CD14-positive monocyte (primary cell): Measurements from ENCODE around the gene LINC00632. TPM values are rescaled to one million over a fixed set of nuclear protein-coding genes. Genes with fewer than 3 reads are reported as not detected.

Source experiments
- DNase-seq, 3 donors: peaks; one replicate each; pipeline ENCODE4 v3.0.0-alpha.2; 2011 to 2022
- H2AFZ ChIP-seq: 2 replicates; pipeline ENCODE4 v1.6.0; 2012; ENCODE audit warnings: mild to moderate bottlenecking, low read depth, low read length, inconsistent platforms; ENCODE audit not compliant: insufficient read depth, poor library complexity, severe bottlenecking
- H3K27ac ChIP-seq, 2 donors: 1 replicate in 1 of 2; 2 replicates in 1 of 2; pipeline ENCODE4 v1.5.1; 2012 to 2013; ENCODE audit warnings: low read length in 2 of 2, control low read depth in 1 of 2, inconsistent platforms in 1 of 2, low read depth in 1 of 2, mild to moderate bottlenecking in 1 of 2
- H3K27me3 ChIP-seq, 2 donors: one replicate each; pipeline versions ENCODE4 v1.6.0 to v1.6.1; 2011 to 2013; ENCODE audit warnings: low read length in 2 of 2; ENCODE audit not compliant: control insufficient read depth in 2 of 2, insufficient read depth in 2 of 2
- H3K36me3 ChIP-seq, 2 donors: replicated peaks in 1 of 2; 1 replicate in 1 of 2; 2 replicates in 1 of 2; pipeline versions ENCODE4 v1.5.1 to v1.6.1; 2012 to 2013; ENCODE audit warnings: low read length in 2 of 2, control low read depth in 1 of 2, inconsistent platforms in 1 of 2, mild to moderate bottlenecking in 1 of 2; ENCODE audit not compliant: insufficient read depth in 2 of 2, control insufficient read depth in 1 of 2
- H3K4me1 ChIP-seq, 2 donors: 1 replicate in 1 of 2; 2 replicates in 1 of 2; pipeline versions ENCODE4 v1.5.1 to v1.6.1; 2012 to 2013; ENCODE audit warnings: low read length in 2 of 2, control low read depth in 1 of 2, inconsistent platforms in 1 of 2, mild to moderate bottlenecking in 1 of 2, moderate library complexity in 1 of 2; ENCODE audit not compliant: insufficient read depth in 2 of 2, control insufficient read depth in 1 of 2
- H3K4me2 ChIP-seq: replicated peaks from 2 replicates; pipeline ENCODE3; 2012; ENCODE audit warnings: low read length, moderate library complexity, mild to moderate bottlenecking; ENCODE audit not compliant: poor library complexity, severe bottlenecking; ENCODE audit errors: extremely low read depth
- H3K4me3 ChIP-seq, 3 experiments: fragments of 200-600 bp in 1 of 3; sonication (generic) in 1 of 3; replicated peaks in 1 of 3; 1 replicate in 2 of 3; 2 replicates in 1 of 3; pipeline ENCODE4 v1.5.1; 2011 to 2013; ENCODE audit warnings: low read length in 3 of 3, mild to moderate bottlenecking in 3 of 3, control low read depth in 2 of 3, low read depth in 2 of 3, inconsistent platforms in 1 of 3, moderate library complexity in 1 of 3
- H3K79me2 ChIP-seq: 2 replicates; pipeline ENCODE4 v1.6.0; 2012; ENCODE audit warnings: mild to moderate bottlenecking, control low read depth, inconsistent platforms, low read length, moderate library complexity; ENCODE audit not compliant: insufficient read depth
- H3K9ac ChIP-seq: 2 replicates; pipeline ENCODE4 v1.6.0; 2017; ENCODE audit warnings: low read length, mild to moderate bottlenecking; ENCODE audit not compliant: insufficient read depth, poor library complexity, severe bottlenecking
- H3K9me3 ChIP-seq, 2 donors: replicated peaks in 1 of 2; 1 replicate in 1 of 2; 2 replicates in 1 of 2; pipeline versions ENCODE4 v1.5.1 to v1.6.1; 2012 to 2013; ENCODE audit warnings: low read length in 2 of 2, control low read depth in 1 of 2; ENCODE audit not compliant: control insufficient read depth in 1 of 2, insufficient read depth in 1 of 2
- H4K20me1 ChIP-seq: 2 replicates; pipeline ENCODE4 v1.6.0; 2012; ENCODE audit warnings: mild to moderate bottlenecking, low read length, control low read depth, moderate library complexity; ENCODE audit not compliant: insufficient read depth
- H3K27ac Mint-ChIP-seq, 7 donors: one replicate each; pipeline ENCODE4 v1.8.0; 2020; ENCODE audit warnings: mild to moderate bottlenecking in 7 of 7, mixed read lengths in 7 of 7, moderate library complexity in 6 of 7, inconsistent platforms in 2 of 7
- H3K27me3 Mint-ChIP-seq, 3 donors: one replicate each; pipeline ENCODE4 v1.8.0; 2021 to 2022; ENCODE audit warnings: low read depth in 3 of 3, mild to moderate bottlenecking in 3 of 3, mixed read lengths in 3 of 3, moderate library complexity in 3 of 3, inconsistent platforms in 1 of 3
- H3K36me3 Mint-ChIP-seq, 2 donors: one replicate each; pipeline ENCODE4 v1.8.0; 2020; ENCODE audit warnings: mixed read lengths in 2 of 2, inconsistent platforms in 1 of 2, mild to moderate bottlenecking in 1 of 2
- H3K4me1 Mint-ChIP-seq: one replicate; pipeline ENCODE4 v1.8.0; 2020; ENCODE audit warnings: mild to moderate bottlenecking, mixed read lengths
- H3K4me3 Mint-ChIP-seq, 2 donors: one replicate each; pipeline ENCODE4 v1.8.0; 2020; ENCODE audit warnings: mild to moderate bottlenecking in 2 of 2, mixed read lengths in 2 of 2, moderate library complexity in 1 of 2
- H3K9me3 Mint-ChIP-seq, 7 donors: one replicate each; pipeline ENCODE4 v1.8.0; 2020 to 2022; ENCODE audit warnings: mixed read lengths in 7 of 7, mild to moderate bottlenecking in 6 of 7, moderate library complexity in 6 of 7, inconsistent platforms in 2 of 7
- CTCF ChIP-seq: fragments of 200-600 bp; IDR thresholded peaks from one replicate; pipeline ENCODE4 v1.8.0; 2022; ENCODE audit warnings: antibody characterized with exemption, mild to moderate bottlenecking
- WGBS: methylation state at CpG from one replicate; pipeline ENCODE4 v1.1.5; 2013; ENCODE audit warnings: missing lambda C conversion rate; ENCODE audit not compliant: insufficient coverage; 5-methylcytosine and 5-hydroxymethylcytosine counted together
- intact Hi-C, 2 donors: fragments of 100-400 bp; cut with micrococcal nuclease; formaldehyde crosslinking; loops; one replicate each; pipeline versions ENCODE4 v1.15.0 to v1.15.1; 2023
- polyA plus RNA-seq, 3 donors: library from polyadenylated mRNA; depleted of rRNA in 1 of 3; unstranded in 2 of 3; stranded (reverse) in 1 of 3; fragments of 300-500 nt in 2 of 3; fragments of >200 nt in 1 of 3; fragmentation: Illumina TruSeq in 2 of 3; gene quantifications; 1 replicate in 2 of 3; 2 replicates in 1 of 3; pipeline ENCODE4 v1.2.3, GENCODE V29; 2012 to 2021

The LINC00632 gene
- polyA plus RNA-seq, 3 donors: not detected

- Mint-ChIP-seq H3K9me3 (peaks cover 0 to 11% (median 0%) of the 10 kb centered on the region in 7 donors), H3K4me3 (peak overlapping the region in 1 of 2 donors; percentile 57), H3K4me1 (peaks cover 3% of the 10 kb centered on the region), H3K36me3 (no peaks in the 10 kb centered on the region), H3K27ac (no peak overlapping the region), H3K27me3 (peaks cover 27 to 31% (median 31%) of the 10 kb centered on the region in 3 donors)
- peaks cover 18 to 28% of the 10 kb centered on the region in 2 donors for H3K27me3 ChIP-seq
- no peak overlapping the region for H3K27ac ChIP-seq
- intact Hi-C loops: no loop called here
- H3K4me2 ChIP-seq: no peak overlapping the region
- TF ChIP-seq CTCF: no peak
- no peak for DNase-seq
- no peak overlapping the region for H3K4me3 ChIP-seq
- no peaks in the 10 kb centered on the region for H3K36me3 ChIP-seq
- no peaks in the 10 kb centered on the region for H3K9me3 ChIP-seq
- H2AFZ ChIP-seq: no peak overlapping the region
- no peak overlapping the region for H3K9ac ChIP-seq
- H3K4me1 ChIP-seq: no peaks in the 10 kb centered on the region
- no peaks in the 10 kb centered on the region for H4K20me1 ChIP-seq
- WGBS: no CpG with 5 or more reads among the region's 19 CpGs
- H3K79me2 ChIP-seq: no peaks in the 10 kb centered on the region
Measured at GRCh38 chrX:140765043-140765784, 55.7 kb downstream of the LINC00632 start.

- Mint-ChIP-seq H3K27ac (no peak overlapping the region), H3K27me3 (peaks cover 27 to 31% (median 31%) of the 10 kb centered on the region in 3 donors), H3K4me1 (peaks cover 3% of the 10 kb centered on the region), H3K4me3 (peak overlapping the region in 1 of 2 donors; percentile 48), H3K36me3 (no peaks in the 10 kb centered on the region), H3K9me3 (peaks cover 0 to 11% (median 0%) of the 10 kb centered on the region in 7 donors)
- Histone ChIP-seq H3K27ac (no peak overlapping the region), H3K79me2 (no peaks in the 10 kb centered on the region), H3K9ac (no peak overlapping the region), H3K27me3 (peaks cover 18 to 28% of the 10 kb centered on the region in 2 donors), H3K4me3 (no peak overlapping the region), H3K4me1 (no peaks in the 10 kb centered on the region), H3K4me2 (no peak overlapping the region), H2AFZ (no peak overlapping the region), H3K36me3 (no peaks in the 10 kb centered on the region), H3K9me3 (no peaks in the 10 kb centered on the region), H4K20me1 (no peaks in the 10 kb centered on the region)
- intact Hi-C loops: no loop called here
- peak; percentile 64 for TF ChIP-seq CTCF
- peak; percentile 6 to 8 (median 7) for DNase-seq
- no CpG with 5 or more reads among the region's 8 CpGs for WGBS
Measured at GRCh38 chrX:140766024-140766611, 56.6 kb downstream of the LINC00632 start.
